Thyroid gland (tissue), 4 donors: ENCODE results near the gene TAS2R31.

Source experiments
- CTCF ChIP-seq, 6 experiments: fragments of 200-600 bp in 3 of 6; fragments of 450-650 bp in 3 of 6; sonication (generic) in 3 of 6; IDR thresholded peaks; one replicate each; pipeline ENCODE4 v1.5.1; 2016 to 2019; ENCODE audit warnings: antibody characterized with exemption in 6 of 6, mild to moderate bottlenecking in 2 of 6, inconsistent platforms in 1 of 6, moderate library complexity in 1 of 6
- POLR2A ChIP-seq, 2 donors: fragments of 450-650 bp; IDR thresholded peaks; one replicate each; pipeline ENCODE4 v1.6.1; 2017; ENCODE audit warnings: antibody characterized with exemption in 2 of 2, mild to moderate bottlenecking in 2 of 2, moderate library complexity in 1 of 2

- TF ChIP-seq POLR2A (IDR thresholded peaks at IDR 0.05), result no peak
- TF ChIP-seq CTCF (IDR thresholded peaks at IDR 0.05), result no peak
Observed at GRCh38 chr12:11031307-11031706, at the start of gene TAS2R31.
